Upper lobe of left lung (tissue), 6 donors: Measurements from ENCODE around the gene NKAIN2. TPM values are rescaled to one million over a fixed set of nuclear protein-coding genes. Genes with fewer than 3 reads are reported as not detected.

Experiments
- ATAC-seq, 2 donors: fragments of 200-7000 bp; cut with Tn5 transposase; one replicate each; pipeline ENCODE4 v1.9.1; 2022; ENCODE audit warnings: mild to moderate bottlenecking in 2 of 2, moderate library complexity in 2 of 2; ENCODE audit not compliant: low FRiP score in 2 of 2
- DNase-seq, 2 donors: peaks; one replicate each; pipeline ENCODE4 v3.0.0-alpha.2; 2019 to 2020
- H3K27ac ChIP-seq, 4 donors: fragments of 200-600 bp; sonication (generic); one replicate each; pipeline ENCODE4 v1.5.1; 2016 to 2019
- H3K27me3 ChIP-seq, 4 donors: fragments of 200-600 bp; sonication (generic); one replicate each; pipeline ENCODE4 v1.5.1; 2017 to 2019
- H3K36me3 ChIP-seq, 4 donors: fragments of 200-600 bp; sonication (generic); one replicate each; pipeline ENCODE4 v1.5.1; 2016 to 2019
- H3K4me1 ChIP-seq, 4 donors: fragments of 200-600 bp; sonication (generic); one replicate each; pipeline ENCODE4 v1.5.1; 2018 to 2019
- H3K4me3 ChIP-seq, 4 donors: fragments of 200-600 bp; sonication (generic); one replicate each; pipeline ENCODE4 v1.5.1; 2017 to 2019; ENCODE audit warnings: mild to moderate bottlenecking in 2 of 4, moderate library complexity in 1 of 4
- H3K9me3 ChIP-seq, 4 donors: fragments of 200-600 bp; sonication (generic); one replicate each; pipeline ENCODE4 v1.5.1; 2018 to 2019
- CTCF ChIP-seq, 6 experiments: fragments of 450-650 bp in 4 of 6; fragments of 200-600 bp in 2 of 6; sonication (generic) in 2 of 6; IDR thresholded peaks; one replicate each; pipeline ENCODE4 v1.5.1; 2016 to 2019; ENCODE audit warnings: antibody characterized with exemption in 6 of 6
- EP300 ChIP-seq, 4 donors: sonication (generic); formaldehyde crosslinking; IDR thresholded peaks; one replicate each; pipeline ENCODE4 v1.5.1; 2017; ENCODE audit warnings: antibody characterized with exemption in 4 of 4, control low read depth in 2 of 4
- POLR2A ChIP-seq, 4 donors: fragments of 450-650 bp; IDR thresholded peaks; one replicate each; pipeline ENCODE4 v1.5.1; 2016 to 2017; ENCODE audit warnings: antibody characterized with exemption in 4 of 4, mild to moderate bottlenecking in 2 of 4
- POLR2AphosphoS5 ChIP-seq, 2 donors: sonication (generic); formaldehyde crosslinking; IDR thresholded peaks; one replicate each; pipeline ENCODE4 v1.5.1; 2017; ENCODE audit warnings: antibody characterized with exemption in 2 of 2
- WGBS, 2 donors: methylation state at CpG; one replicate each; pipeline ENCODE4 v1.1.5; 2017 to 2018; 5-methylcytosine and 5-hydroxymethylcytosine counted together
- total RNA-seq, 6 donors: library from RNA; depleted of rRNA in 4 of 6; stranded (reverse); fragments of >200 nt in 4 of 6; gene quantifications; one replicate each; pipeline versions ENCODE4 v1.1.0 to v1.2.1, GENCODE V29; 2016 to 2021
- donor health status: DM: no; HTN: no; CAD: no; lungs with moderate emphysema.
- donor health status: DM: no; HTN: yes; CAD: no; lungs with severe emphysema.

The NKAIN2 gene
- total RNA-seq, 6 donors from 2014 or later, result 0.13 to 0.20 TPM; not detected in 4

GRCh38 chr6:124520514-124520913, 716.8 kb downstream of the NKAIN2 start:
- no peak overlapping the region for H3K27ac ChIP-seq
- H3K9me3 ChIP-seq, result no peaks in the 10 kb centered on the region
- ATAC-seq (no peak), DNase-seq (no peak)
- H3K36me3 ChIP-seq, result no peaks in the 10 kb centered on the region
- TF ChIP-seq EP300 (IDR thresholded peaks at IDR 0.05), result no peak
- no peak for TF ChIP-seq CTCF (IDR thresholded peaks at IDR 0.05)
- no peak for TF ChIP-seq POLR2AphosphoS5 (IDR thresholded peaks at IDR 0.05)
- no peak for TF ChIP-seq POLR2A (IDR thresholded peaks at IDR 0.05)
- no peak overlapping the region for H3K4me3 ChIP-seq
- 77 to 78% methylated on average over 4 of the region's 4 CpGs for WGBS, 2 donors
- H3K27me3 ChIP-seq, result no peaks in the 10 kb centered on the region
- H3K4me1 ChIP-seq, result no peaks in the 10 kb centered on the region

GRCh38 chr6:124522335-124522734, 718.7 kb downstream of the NKAIN2 start:
- H3K27ac ChIP-seq, result no peak overlapping the region
- DNase-seq (no peak), ATAC-seq (no peak)
- 77 to 79% methylated on average over 4 of the region's 4 CpGs for WGBS, 2 donors
- no peaks in the 10 kb centered on the region for H3K36me3 ChIP-seq
- no peaks in the 10 kb centered on the region for H3K9me3 ChIP-seq
- H3K4me3 ChIP-seq, result no peak overlapping the region
- H3K4me1 ChIP-seq, result no peaks in the 10 kb centered on the region
- H3K27me3 ChIP-seq, result no peaks in the 10 kb centered on the region
- TF ChIP-seq CTCF (IDR thresholded peaks at IDR 0.05) (no peak), POLR2A (IDR thresholded peaks at IDR 0.05) (no peak), POLR2AphosphoS5 (IDR thresholded peaks at IDR 0.05) (no peak), EP300 (IDR thresholded peaks at IDR 0.05) (no peak)

- 80 to 85% methylated on average over 7 of the region's 7 CpGs for WGBS, 2 donors
- H3K9me3 ChIP-seq, result no peaks in the 10 kb centered on the region
- H3K27ac ChIP-seq, result no peak overlapping the region
- H3K4me1 ChIP-seq, result no peaks in the 10 kb centered on the region
- no peak overlapping the region for H3K4me3 ChIP-seq
- no peak for TF ChIP-seq POLR2A (IDR thresholded peaks at IDR 0.05)
- TF ChIP-seq POLR2AphosphoS5 (IDR thresholded peaks at IDR 0.05), result no peak
- TF ChIP-seq CTCF (IDR thresholded peaks at IDR 0.05), result no peak
- no peak for TF ChIP-seq EP300 (IDR thresholded peaks at IDR 0.05)
- H3K27me3 ChIP-seq, result no peaks in the 10 kb centered on the region
- ATAC-seq (no peak), DNase-seq (no peak)
- H3K36me3 ChIP-seq, result no peaks in the 10 kb centered on the region
Measured at GRCh38 chr6:124524491-124525200, 721.0 kb downstream of the NKAIN2 start.

GRCh38 chr6:124530926-124531325, 727.3 kb downstream of the NKAIN2 start:
- Histone ChIP-seq H3K4me1 (no peaks in the 10 kb centered on the region), H3K9me3 (no peaks in the 10 kb centered on the region), H3K27me3 (no peaks in the 10 kb centered on the region), H3K36me3 (no peaks in the 10 kb centered on the region), H3K27ac (no peak overlapping the region), H3K4me3 (no peak overlapping the region)
- 59 to 74% methylated on average over 1 of the region's 1 CpG for WGBS, 2 donors
- ATAC-seq, result no peak
- no peak for TF ChIP-seq POLR2AphosphoS5 (IDR thresholded peaks at IDR 0.05)
- TF ChIP-seq CTCF (IDR thresholded peaks at IDR 0.05), result no peak
- no peak for TF ChIP-seq EP300 (IDR thresholded peaks at IDR 0.05)
- TF ChIP-seq POLR2A (IDR thresholded peaks at IDR 0.05), result no peak
- no peak for DNase-seq

DNA sequence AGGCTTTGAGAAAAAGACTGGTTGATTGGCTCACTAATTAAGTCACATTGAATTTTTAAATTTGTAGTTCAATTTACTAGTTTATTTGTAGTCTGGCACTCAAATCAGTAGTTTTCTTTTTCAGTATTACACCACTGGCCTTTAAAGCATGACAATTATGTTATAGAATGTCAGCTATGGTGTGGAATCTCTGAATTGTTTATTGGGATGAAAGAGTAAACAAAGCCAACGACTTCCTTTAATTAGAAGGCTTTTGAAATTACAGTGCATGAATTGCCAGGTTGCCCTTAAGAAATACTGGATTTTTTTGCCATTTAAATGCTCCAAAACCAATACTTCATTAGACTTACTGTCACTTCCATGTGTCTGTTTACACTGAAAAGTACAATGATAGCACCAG, 731.6 kb downstream of the NKAIN2 start:
- ATAC-seq (no peak), DNase-seq (no peak)
- Histone ChIP-seq H3K4me3 (no peak overlapping the region), H3K9me3 (no peaks in the 10 kb centered on the region), H3K36me3 (no peaks in the 10 kb centered on the region), H3K4me1 (no peaks in the 10 kb centered on the region), H3K27ac (no peak overlapping the region), H3K27me3 (no peaks in the 10 kb centered on the region)
- 31 to 34% methylated on average over 1 of the region's 1 CpG for WGBS, 2 donors
- no peak for TF ChIP-seq CTCF (IDR thresholded peaks at IDR 0.05)
- no peak for TF ChIP-seq EP300 (IDR thresholded peaks at IDR 0.05)
